Smooth muscle cell (in vitro differentiated cells): ENCODE results near the gene IFNA6. TPM values are rescaled to one million over a fixed set of nuclear protein-coding genes. Genes with fewer than 3 reads are reported as not detected.

Source experiments
- DNase-seq: peaks from one replicate; lab custom pipeline; 2025; ENCODE audit not compliant: unreplicated experiment; lab: John Stamatoyannopoulos, UW
- H2AFZ ChIP-seq: fragments of 200-600 bp; sonication (generic); 2 replicates; pipeline ENCODE4 v1.6.0; 2016; ENCODE audit warnings: antibody characterized with exemption, low read depth, mild to moderate bottlenecking
- H3F3A ChIP-seq: fragments of 200-600 bp; sonication (generic); 2 replicates; pipeline ENCODE4 v1.6.0; 2017; ENCODE audit warnings: antibody characterized with exemption, low read depth
- H3K27ac ChIP-seq: fragments of 200-600 bp; sonication (generic); 2 replicates; pipeline ENCODE4 v1.5.1; 2016; ENCODE audit warnings: low read depth, mild to moderate bottlenecking
- H3K27me3 ChIP-seq: fragments of 200-600 bp; sonication (generic); 2 replicates; pipeline ENCODE4 v1.6.1; 2016; ENCODE audit warnings: low read depth, mild to moderate bottlenecking
- H3K36me3 ChIP-seq: fragments of 200-600 bp; sonication (generic); 2 replicates; pipeline ENCODE4 v1.5.1; 2016; ENCODE audit warnings: low read depth
- H3K4me1 ChIP-seq: fragments of 200-600 bp; sonication (generic); 2 replicates; pipeline ENCODE4 v1.5.1; 2016; ENCODE audit warnings: low read depth
- H3K4me2 ChIP-seq: fragments of 200-600 bp; sonication (generic); 2 replicates; pipeline ENCODE4 v1.6.0; 2016; ENCODE audit warnings: mild to moderate bottlenecking
- H3K4me3 ChIP-seq: fragments of 200-600 bp; sonication (generic); 2 replicates; pipeline ENCODE4 v1.5.1; 2016; ENCODE audit warnings: mild to moderate bottlenecking
- H3K79me2 ChIP-seq: fragments of 200-600 bp; sonication (generic); 2 replicates; pipeline ENCODE4 v1.6.0; 2016; ENCODE audit warnings: low read depth, mild to moderate bottlenecking
- H3K9ac ChIP-seq: fragments of 200-600 bp; sonication (generic); 2 replicates; pipeline ENCODE4 v1.6.0; 2016; ENCODE audit warnings: low read depth
- H3K9me3 ChIP-seq: fragments of 200-600 bp; sonication (generic); replicated peaks from 2 replicates; pipeline ENCODE4 v1.5.1; 2016; ENCODE audit warnings: low read depth
- H4K20me1 ChIP-seq: fragments of 200-600 bp; sonication (generic); 2 replicates; pipeline ENCODE4 v1.6.0; 2016; ENCODE audit warnings: low read depth
- CTCF ChIP-seq: fragments of 200-600 bp; sonication (generic); IDR thresholded peaks from 2 replicates; pipeline ENCODE4 v1.5.1; 2017; ENCODE audit warnings: borderline replicate concordance, mild to moderate bottlenecking, antibody characterized with exemption; ENCODE audit not compliant: insufficient read depth, poor library complexity, severe bottlenecking
- WGBS: methylation state at CpG from one replicate; pipeline ENCODE4 v1.1.7; 2016; ENCODE audit warnings: low lambda C conversion rate; 5-methylcytosine and 5-hydroxymethylcytosine counted together
- polyA plus RNA-seq: library from polyadenylated mRNA; unstranded; fragments of >200 nt; fragmentation: Nextera tagmentation; extraction: Ambion mirVana; gene quantifications from 2 replicates; pipeline ENCODE4 v1.2.1, GENCODE V29; 2016
- total RNA-seq: library from RNA; depleted of rRNA; stranded (reverse); fragments of >200 nt; gene quantifications from 2 replicates; pipeline ENCODE4 v1.2.3, GENCODE V29; 2014

IFNA6 gene
- total and polyA plus RNA-seq, 2 experiments from 2014 or later = not detected

GRCh38 chr9:21305213-21305612 lies 45.5 kb downstream of the IFNA6 start, which contains the start of gene IFNA5:
TSS of gene IFNA5 (minus strand) at chr9:21305313. CDS start at chr9:21305256, 57 bp downstream.
- Histone ChIP-seq H3K36me3 (no peaks in the 10 kb centered on the region), H3K4me3 (no peak within 1 kb of the TSS), H3K79me2 (no peaks in the 10 kb centered on the region), H3F3A (no peaks in the 10 kb centered on the region), H3K9me3 (no peaks in the 10 kb centered on the region), H4K20me1 (no peaks in the 10 kb centered on the region), H3K27ac (no peak within 1 kb of the TSS), H3K4me1 (no peaks in the 10 kb centered on the region), H3K27me3 (peaks cover 36% of the 10 kb centered on the region), H3K9ac (no peak within 1 kb of the TSS), H2AFZ (no peak within 1 kb of the TSS), H3K4me2 (no peak within 1 kb of the TSS)
- DNase-seq = no peak
- WGBS = 91% methylated on average over 2 of the region's 2 CpGs
- TF ChIP-seq CTCF = no peak

Other genes with a start within 250 kb of the IFNA6 start
- not detected in 2 replicates for gene IFNW1, start 209.1 kb downstream of the IFNA6 start, total RNA-seq
- gene IFNW1, start 209.1 kb downstream of the IFNA6 start, polyA plus RNA-seq = not detected in 2 replicates
- gene IFNA21, start 184.2 kb downstream of the IFNA6 start, total RNA-seq = not detected in 2 replicates
- gene IFNA21, start 184.2 kb downstream of the IFNA6 start, polyA plus RNA-seq = not detected in 2 replicates
- not detected in 2 replicates for gene IFNA4, start 163.3 kb downstream of the IFNA6 start, total RNA-seq
- not detected in 2 replicates for gene IFNA4, start 163.3 kb downstream of the IFNA6 start, polyA plus RNA-seq
- not detected in 2 replicates for gene IFNA7, start 148.7 kb downstream of the IFNA6 start, total RNA-seq
- not detected in 2 replicates for gene IFNA7, start 148.7 kb downstream of the IFNA6 start, polyA plus RNA-seq
- not detected in 2 replicates for gene IFNA10, start 143.7 kb downstream of the IFNA6 start, total RNA-seq
- gene IFNA10, start 143.7 kb downstream of the IFNA6 start, polyA plus RNA-seq = not detected in 2 replicates
- not detected in 2 replicates for gene IFNA16, start 133.6 kb downstream of the IFNA6 start, total RNA-seq
- not detected in 2 replicates for gene IFNA16, start 133.6 kb downstream of the IFNA6 start, polyA plus RNA-seq
- not detected in 2 replicates for gene IFNA17, start 122.7 kb downstream of the IFNA6 start, total RNA-seq
- gene IFNA17, start 122.7 kb downstream of the IFNA6 start, polyA plus RNA-seq = not detected in 2 replicates
- not detected in 2 replicates for gene IFNA14, start 110.9 kb downstream of the IFNA6 start, total RNA-seq
- not detected in 2 replicates for gene IFNA14, start 110.9 kb downstream of the IFNA6 start, polyA plus RNA-seq
- 0.36 and 0.54 TPM in 2 replicates for gene IFNA5, start 45.6 kb downstream of the IFNA6 start, total RNA-seq
- gene IFNA5, start 45.6 kb downstream of the IFNA6 start, polyA plus RNA-seq = not detected in 2 replicates
- 37.1 and 41.1 TPM in 2 replicates for gene KLHL9, start 15.5 kb downstream of the IFNA6 start, total RNA-seq
- 15.0 and 17.4 TPM in 2 replicates for gene KLHL9, start 15.5 kb downstream of the IFNA6 start, polyA plus RNA-seq
- gene IFNA13, start 17.2 kb upstream of the IFNA6 start, total RNA-seq = not detected in 2 replicates
- 0.40 TPM in 1 of 2 replicates, not detected in the other for gene IFNA13, start 17.2 kb upstream of the IFNA6 start, polyA plus RNA-seq
- not detected in 2 replicates for gene IFNA2, start 34.5 kb upstream of the IFNA6 start, total RNA-seq
- not detected in 2 replicates for gene IFNA2, start 34.5 kb upstream of the IFNA6 start, polyA plus RNA-seq
- not detected in 2 replicates for gene IFNA8, start 58.2 kb upstream of the IFNA6 start, total RNA-seq
- gene IFNA8, start 58.2 kb upstream of the IFNA6 start, polyA plus RNA-seq = not detected in 2 replicates
- gene IFNA1, start 89.6 kb upstream of the IFNA6 start, total RNA-seq = not detected in 2 replicates
- not detected in 2 replicates for gene IFNA1, start 89.6 kb upstream of the IFNA6 start, polyA plus RNA-seq
- gene IFNE, start 131.4 kb upstream of the IFNA6 start, total RNA-seq = 0.85 and 1.2 TPM in 2 replicates
- gene IFNE, start 131.4 kb upstream of the IFNA6 start, polyA plus RNA-seq = not detected in 2 replicates